ENCODE data around the gene CYSLTR2.
"Not testable (repeated sequence)": the region's sequence is repeated elsewhere in the genome, so short reads cannot be mapped to it uniquely, and the experiment has no call there.

CYSLTR2 gene

GRCh38 chr13:48644951-48645350 lies 8.8 kb upstream of the CYSLTR2 start:
- no peak for DNase-seq (ENCODE audit: low read depth, low spot score)

GRCh38 chr13:48645845-48646244 lies 7.9 kb upstream of the CYSLTR2 start:
- no peak for DNase-seq (ENCODE audit: low read depth, low spot score)

- DNase-seq (ENCODE audit: low read depth, low spot score): no peak
These were observed 6.9 kb upstream of the CYSLTR2 start for GRCh38 chr13:48646791-48647190.

- no peak for DNase-seq (ENCODE audit: low read depth, low spot score)
These were observed 6.1 kb upstream of the CYSLTR2 start for GRCh38 chr13:48647625-48648024.

DNA sequence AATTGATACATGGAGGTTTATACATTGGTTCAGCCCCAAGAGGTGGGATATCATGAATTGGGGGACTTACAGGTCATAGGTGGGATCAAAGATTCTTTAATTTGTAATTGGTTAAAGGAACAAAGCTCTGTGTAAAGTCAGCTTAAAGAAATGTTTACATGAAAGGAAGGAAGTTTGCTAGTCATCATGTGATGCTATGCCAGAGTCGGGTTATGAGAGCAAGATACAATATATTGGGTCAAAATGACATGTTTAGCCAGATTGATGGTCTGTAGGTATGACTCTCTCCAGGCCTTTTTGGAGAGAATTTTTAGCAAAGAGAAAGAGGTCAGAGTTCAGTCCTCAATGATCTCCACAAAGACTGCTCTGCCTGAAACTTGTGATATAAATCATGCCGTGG lies 5.3 kb upstream of the CYSLTR2 start:
- DNase-seq (ENCODE audit: low read depth, low spot score): no peak

DNA sequence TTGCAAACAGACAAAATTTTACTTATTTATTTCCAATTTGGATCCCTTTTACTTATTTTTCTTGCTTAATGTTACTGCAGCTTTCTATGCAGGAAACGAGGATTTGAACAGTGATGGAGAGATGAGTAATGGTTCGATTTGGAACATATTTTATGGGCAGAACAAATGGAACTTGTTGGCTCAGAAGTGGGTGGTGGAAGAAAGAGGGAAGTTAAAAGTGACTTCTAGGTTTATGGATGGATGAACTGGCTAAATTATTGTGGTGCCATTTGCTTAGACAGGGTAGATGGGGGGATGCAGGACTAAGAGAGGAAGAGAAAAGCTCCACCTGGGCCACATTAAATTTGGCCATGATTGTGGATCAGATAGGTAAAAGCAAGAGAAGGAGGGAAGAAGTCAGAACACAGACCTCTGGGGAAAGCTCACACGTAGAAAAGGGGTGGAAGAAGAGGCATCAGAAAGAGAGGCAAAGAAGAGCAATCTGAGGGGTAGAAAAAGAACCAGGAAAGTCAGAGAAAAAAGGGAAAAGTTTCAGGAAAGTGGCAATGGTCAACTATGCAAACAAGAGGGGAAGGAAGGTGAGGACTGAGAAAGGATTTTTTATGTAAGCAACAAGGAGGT lies 768 bp upstream of the CYSLTR2 start:
- no peak for DNase-seq (ENCODE audit: low read depth, low spot score)

- DNase-seq (ENCODE audit: low read depth, low spot score): no peak
These were observed 782 bp downstream of the CYSLTR2 start for GRCh38 chr13:48654511-48654910.

GRCh38 chr13:48655291-48655690 lies 1.6 kb downstream of the CYSLTR2 start:
- no peak for DNase-seq (ENCODE audit: low read depth, low spot score)

GRCh38 chr13:48656608-48657007 lies 2.9 kb downstream of the CYSLTR2 start:
- no peak for DNase-seq (ENCODE audit: low read depth, low spot score)

DNA sequence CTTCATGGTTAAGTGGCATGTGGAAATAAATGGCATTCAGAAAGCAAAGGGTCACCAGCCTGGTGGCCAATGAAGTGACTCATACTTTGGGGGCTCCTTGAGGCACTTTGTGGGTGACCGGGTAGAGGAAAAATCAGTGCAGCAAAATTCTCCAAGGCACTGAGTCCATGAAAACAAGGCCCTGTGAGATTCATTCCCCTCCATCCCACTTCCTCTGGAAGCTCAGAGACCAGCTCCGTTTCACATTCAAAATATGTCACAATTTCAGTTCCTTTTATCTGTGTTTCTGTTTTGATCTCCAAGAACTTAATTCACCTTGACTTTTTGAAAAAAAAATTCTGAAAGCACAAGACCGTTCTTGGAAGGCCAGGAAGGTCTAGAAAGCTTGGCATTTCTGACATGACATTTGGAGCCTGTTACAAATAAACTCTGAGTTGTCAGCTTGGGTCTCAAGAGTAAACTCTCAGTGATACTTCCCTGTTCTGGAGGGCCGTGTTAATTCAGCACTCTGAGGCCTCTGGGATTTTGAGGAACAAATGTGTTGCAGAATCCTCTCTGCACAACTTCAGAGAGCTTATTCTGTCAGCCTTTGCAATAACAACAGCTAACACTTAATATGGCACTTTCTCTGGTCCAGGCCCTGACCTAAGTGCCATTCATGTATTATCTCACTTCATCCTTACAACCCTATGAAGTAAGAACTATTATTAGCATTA lies 6.8 kb downstream of the CYSLTR2 start:
- DNase-seq (ENCODE audit: low read depth, low spot score): no peak

DNA sequence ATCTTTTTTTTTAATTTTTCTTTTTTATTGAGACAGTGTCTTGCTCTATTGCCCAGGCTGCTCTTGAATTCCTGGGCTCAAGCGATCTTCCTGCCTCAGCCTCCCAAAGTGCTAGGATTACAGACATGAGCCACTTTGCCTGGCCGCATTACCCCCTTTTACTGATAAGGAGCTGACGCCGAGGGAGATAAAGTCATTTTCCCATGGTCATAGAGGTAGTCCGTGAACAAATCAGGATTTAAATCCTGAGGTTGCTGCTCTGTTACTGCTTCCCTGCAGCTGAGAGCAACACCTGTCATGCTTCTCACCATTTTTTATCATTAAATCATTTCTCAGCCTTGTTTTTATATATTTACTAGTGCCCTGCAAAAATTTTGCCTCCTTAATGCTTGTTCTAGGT lies 7.4 kb downstream of the CYSLTR2 start:
- DNase-seq (ENCODE audit: low read depth, low spot score): no peak

- DNase-seq (ENCODE audit: low read depth, low spot score): no peak
These were observed 8.5 kb downstream of the CYSLTR2 start for GRCh38 chr13:48662226-48662625.

DNA sequence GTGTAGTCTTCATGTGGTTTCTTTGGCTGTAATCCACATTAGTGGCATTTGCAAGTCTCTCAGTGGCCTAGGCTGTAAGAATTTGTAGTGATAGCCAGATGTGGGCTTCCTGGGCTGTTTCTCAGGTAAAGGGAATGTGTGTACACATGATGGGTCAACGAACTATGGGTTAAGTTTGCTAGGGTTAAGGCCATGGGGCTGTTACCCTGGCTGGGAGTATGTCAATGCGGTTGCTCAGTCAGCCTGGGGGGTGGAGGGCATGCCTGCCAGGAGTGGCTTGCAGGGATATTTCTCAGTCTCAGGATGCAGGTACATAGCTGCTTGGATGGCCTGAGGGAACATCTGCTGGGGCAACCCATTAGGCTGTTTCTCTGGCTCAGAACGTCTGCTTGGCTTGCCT lies 13.4 kb downstream of the CYSLTR2 start:
- no peak for DNase-seq (ENCODE audit: low read depth, low spot score)

DNA sequence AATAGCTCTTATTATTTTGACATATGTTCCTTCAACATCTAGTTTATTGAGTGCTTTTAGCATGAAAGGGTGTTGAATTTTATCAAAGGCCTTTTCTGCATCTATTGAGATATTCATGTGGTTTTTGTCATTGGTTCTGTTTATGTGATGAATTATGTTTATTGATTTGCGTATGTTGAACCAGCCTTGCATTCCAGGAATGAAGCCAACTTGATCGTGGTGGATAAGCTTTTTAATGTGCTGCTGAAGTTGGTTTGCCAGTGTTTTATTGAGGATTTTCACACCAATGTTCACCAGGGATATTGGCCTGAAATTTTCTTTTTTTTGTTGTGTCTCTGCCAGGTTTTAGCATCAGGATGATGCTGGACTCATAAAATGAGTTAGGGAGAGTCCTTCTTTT lies 17.7 kb downstream of the CYSLTR2 start:
- DNase-seq (ENCODE audit: low read depth, low spot score): not testable (repeated sequence)

DNA sequence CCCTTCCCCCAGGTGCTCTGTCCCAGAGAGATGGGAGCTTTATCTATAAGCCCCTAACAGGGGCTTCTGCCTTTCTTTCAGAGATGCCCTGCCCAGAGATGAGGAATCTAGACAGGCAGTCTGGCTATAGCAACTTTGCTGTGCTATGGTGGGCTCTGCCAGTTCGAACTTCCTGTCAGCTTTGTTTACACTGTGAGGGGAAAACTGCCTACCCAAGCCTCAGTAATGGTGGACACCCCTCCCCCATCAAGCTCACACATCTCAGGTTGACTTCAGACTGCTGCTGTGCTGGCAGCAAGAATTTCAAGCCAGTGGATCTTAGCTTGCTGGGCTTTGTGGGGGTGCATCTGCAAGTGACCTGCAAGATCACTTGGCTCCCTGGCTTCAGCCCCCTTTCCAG lies 21.5 kb downstream of the CYSLTR2 start:
- DNase-seq (ENCODE audit: low read depth, low spot score): no peak

GRCh38 chr13:48678316-48678715 lies 24.6 kb downstream of the CYSLTR2 start:
- no peak for DNase-seq (ENCODE audit: low read depth, low spot score)

DNA sequence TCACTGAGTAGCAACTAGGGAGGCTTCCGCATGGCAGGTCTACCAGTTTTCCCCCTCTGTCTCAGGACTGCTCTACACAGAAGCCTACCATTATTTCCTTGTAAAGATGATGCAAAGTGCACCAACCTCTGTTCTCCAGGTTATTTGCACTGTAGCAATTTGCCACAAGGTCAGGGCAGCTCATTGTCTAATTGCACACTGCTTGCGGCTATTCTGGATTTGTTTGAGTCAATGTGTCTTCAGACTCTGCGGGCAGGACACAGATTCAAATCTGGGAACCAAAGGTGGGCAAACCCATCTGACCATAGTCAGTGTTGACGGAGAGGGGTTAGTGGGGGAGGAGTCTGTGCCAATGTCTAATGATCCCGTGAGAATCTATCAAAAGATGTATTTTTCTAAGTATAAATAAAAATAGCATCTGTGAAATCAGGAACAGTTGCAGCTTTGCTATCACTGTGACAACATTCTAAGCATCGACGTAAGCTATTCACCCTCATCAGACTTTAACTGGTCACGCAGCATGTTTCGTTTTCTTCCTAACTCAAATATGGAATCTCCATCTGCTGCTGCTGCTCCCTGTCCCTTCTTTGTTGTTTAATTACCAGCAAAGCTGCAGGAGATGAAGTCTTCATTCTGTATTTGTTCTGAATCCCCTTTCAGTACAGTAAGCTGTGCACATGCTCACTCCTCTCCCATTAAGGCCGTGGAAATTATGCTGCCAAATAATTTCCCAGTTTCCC lies 26.4 kb downstream of the CYSLTR2 start:
- DNase-seq (ENCODE audit: low read depth, low spot score): no peak

DNA sequence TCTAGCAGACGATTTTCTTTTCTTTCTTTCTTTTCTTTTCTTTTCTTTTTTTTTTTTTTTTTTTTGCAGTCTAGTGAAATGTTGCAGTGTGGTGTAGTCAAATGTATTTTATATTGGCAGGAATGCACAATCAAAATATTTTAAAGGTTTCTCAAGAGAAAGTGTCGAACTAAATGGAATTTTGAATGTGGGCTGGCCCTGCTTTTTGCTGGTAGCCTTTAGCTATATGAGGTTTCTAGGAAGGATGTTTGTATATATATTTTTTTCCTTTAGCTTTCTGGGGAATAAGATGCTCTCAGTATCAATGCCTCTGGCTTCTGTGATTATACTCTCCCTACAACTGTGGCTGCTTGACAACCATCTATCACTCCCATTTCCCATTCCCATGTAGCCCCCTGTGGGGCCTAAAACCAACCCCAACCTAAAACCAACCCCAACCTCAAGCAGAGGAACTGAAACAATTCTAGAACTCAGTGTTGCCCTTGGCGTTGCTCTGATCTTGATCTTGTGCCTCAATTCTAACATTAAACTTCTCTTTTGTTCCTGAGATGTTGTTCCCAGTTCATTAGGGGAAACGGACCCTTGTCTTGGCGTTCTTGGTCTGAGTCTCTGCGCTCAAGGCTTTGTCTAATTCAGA lies 27.1 kb downstream of the CYSLTR2 start:
- no peak for DNase-seq (ENCODE audit: low read depth, low spot score)

GRCh38 chr13:48681905-48682304 lies 28.2 kb downstream of the CYSLTR2 start:
- no peak for DNase-seq (ENCODE audit: low read depth, low spot score)

DNA sequence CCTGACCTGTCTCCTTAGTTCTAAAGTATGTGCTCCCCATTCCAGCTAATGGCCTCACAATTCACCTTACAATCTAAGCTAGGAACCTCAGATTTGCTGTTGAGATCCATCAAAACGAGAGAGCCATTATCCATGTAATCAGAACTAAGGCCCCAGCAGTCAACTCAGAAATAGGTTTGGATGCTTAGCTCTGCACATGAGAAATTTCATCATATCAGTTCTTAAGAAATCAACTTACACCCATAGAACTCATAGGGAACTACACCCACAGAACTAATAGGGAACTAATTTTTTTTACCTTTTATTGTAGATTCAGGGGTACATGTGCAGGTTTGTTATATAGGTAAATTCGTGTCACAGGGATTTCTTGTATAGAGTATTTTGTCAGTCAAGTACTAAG lies 28.7 kb downstream of the CYSLTR2 start:
- DNase-seq (ENCODE audit: low read depth, low spot score): no peak

DNA sequence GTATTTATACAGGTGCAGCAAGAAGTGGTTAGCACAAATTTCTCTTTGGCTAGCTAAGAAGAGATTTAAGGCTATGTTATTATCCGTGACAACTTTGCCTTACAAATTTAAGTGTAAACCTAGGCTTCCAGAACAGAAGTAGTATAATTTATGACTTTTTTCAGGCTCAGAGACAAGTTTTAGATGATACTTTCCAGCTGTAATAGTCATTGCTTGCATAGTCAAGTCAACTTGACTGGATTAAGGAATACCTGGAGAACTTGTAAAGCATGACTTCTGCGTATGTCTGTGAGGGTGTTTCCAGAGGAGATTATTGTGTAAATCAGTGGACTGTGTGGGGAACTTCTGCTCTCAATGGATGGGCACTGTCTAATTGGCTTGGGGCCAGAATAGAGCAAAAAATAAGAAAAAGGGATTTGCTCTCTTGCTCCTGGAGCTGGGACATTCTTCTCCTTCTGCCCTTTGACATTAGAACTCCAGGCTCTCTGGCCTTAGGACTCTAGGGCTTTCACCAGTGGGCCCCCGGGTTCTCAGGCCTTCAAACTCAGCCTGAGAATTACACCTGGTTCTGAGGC lies 33.0 kb downstream of the CYSLTR2 start:
- DNase-seq (ENCODE audit: low read depth, low spot score): no peak

- DNase-seq (ENCODE audit: low read depth, low spot score): no peak
These were observed 33.5 kb downstream of the CYSLTR2 start for GRCh38 chr13:48687249-48687648.

Data from smooth muscle cell of the brain vasculature (primary cell).